Motor neuron (in vitro differentiated cells): Measurements from ENCODE around the gene PAQR7. TPM values are rescaled to one million over a fixed set of nuclear protein-coding genes. Genes with fewer than 3 reads are reported as not detected.
A peak's percentile ranks its signal among the peaks of the same experiment; 100 is the strongest.

Experiments used
- ATAC-seq, 8 experiments: fragments of 200-7000 bp; cut with Tn5 transposase; replicated peaks in 6 of 8; 2 replicates each; pipeline ENCODE4 v1.8.0; 2021; ENCODE audit warnings: mild to moderate bottlenecking in 8 of 8, moderate library complexity in 8 of 8
- H3K27ac ChIP-seq, 2 donors: fragments of 250-450 bp; sonication (Bioruptor Pico); 2 replicates each; pipeline ENCODE4 v1.9.0; 2021; ENCODE audit warnings: antibody characterized with exemption in 2 of 2, mild to moderate bottlenecking in 2 of 2, moderate library complexity in 1 of 2
- H3K4me1 ChIP-seq, 2 donors: fragments of 250-450 bp; sonication (Bioruptor Pico); replicated peaks in 1 of 2; 2 replicates each; pipeline ENCODE4 v1.6.1; 2021; ENCODE audit warnings: antibody characterized with exemption in 2 of 2, mild to moderate bottlenecking in 2 of 2, moderate library complexity in 1 of 2
- H3K4me3 ChIP-seq, 5 donors: fragments of 250-450 bp; sonication (Bioruptor Pico); 2 replicates each; pipeline ENCODE4 v1.9.0; 2021; ENCODE audit warnings: antibody characterized with exemption in 5 of 5, mild to moderate bottlenecking in 5 of 5, moderate library complexity in 4 of 5
- WGBS, 10 experiments: fragments of 450-650 bp; shearing (Covaris generic); methylation state at CpG; one replicate each; pipeline ENCODE4 v1.0.0; 2022; 5-methylcytosine and 5-hydroxymethylcytosine counted together
- in situ Hi-C, 9 experiments: fragments of 400-800 bp; cut with MboI; loops; one replicate each; pipeline ENCODE4 v1.15.0; 2021; ENCODE audit warnings: low sequenced_read_pairs in 9 of 9, low pct_unique_long_range_greater_than_20kb in 2 of 9; ENCODE audit not compliant: unreplicated experiment in 9 of 9
- total RNA-seq, 8 experiments: library from RNA; unstranded; fragments of 300-600 nt; gene quantifications; 2 replicates each; pipeline versions ENCODE4 v1.2.3 to v1.2.4, GENCODE V29; 2022

The PAQR7 gene
- total RNA-seq, 8 experiments from 2014 or later = 8.9 to 14.5 (median 12.2) TPM

DNA sequence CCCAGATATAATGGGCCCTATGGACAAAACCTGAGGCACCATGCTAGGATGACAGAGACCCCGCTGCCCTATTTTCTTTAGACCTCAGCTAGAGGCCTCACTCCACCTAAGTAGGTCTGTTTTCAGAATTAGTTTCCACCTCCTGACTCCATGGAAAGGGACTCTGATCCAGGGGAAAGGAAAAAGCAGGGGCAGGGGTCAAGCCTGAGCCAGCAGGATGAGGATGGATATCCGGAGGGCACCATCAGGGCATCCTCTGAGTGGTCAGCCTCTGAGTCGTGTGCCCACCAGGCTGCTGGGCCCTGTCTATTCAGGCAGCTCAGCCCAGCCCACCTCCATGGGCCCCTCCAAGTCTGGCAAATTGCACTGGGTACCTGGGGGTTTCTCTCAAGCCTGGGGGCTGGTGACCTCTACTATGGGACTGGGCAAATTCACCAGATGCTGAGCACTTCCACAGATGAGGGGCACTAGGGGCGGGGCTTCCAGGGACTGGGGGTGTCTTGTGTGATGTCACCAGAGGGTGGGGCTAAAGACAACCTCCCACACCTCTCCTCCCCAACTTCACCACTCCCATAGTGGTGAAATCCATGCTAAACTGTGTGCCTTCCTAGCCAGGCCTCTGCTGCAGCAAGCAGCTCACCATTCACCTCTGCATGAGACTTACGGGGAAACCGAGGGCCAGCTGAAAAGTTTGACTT, 5.5 kb downstream of the PAQR7 start:
- 51 to 84% (median 75%) methylated on average over 1 to 5 of the region's 6 CpGs; no CpG with 5 or more reads in 6 of the 10 experiments for WGBS, 10 experiments
- in situ Hi-C loops = no loop called here
- Histone ChIP-seq H3K4me3 (no peak overlapping the region), H3K27ac (no peak overlapping the region), H3K4me1 (peaks cover 7 to 29% of the 10 kb centered on the region in 2 donors)
- no peak for ATAC-seq

DNA sequence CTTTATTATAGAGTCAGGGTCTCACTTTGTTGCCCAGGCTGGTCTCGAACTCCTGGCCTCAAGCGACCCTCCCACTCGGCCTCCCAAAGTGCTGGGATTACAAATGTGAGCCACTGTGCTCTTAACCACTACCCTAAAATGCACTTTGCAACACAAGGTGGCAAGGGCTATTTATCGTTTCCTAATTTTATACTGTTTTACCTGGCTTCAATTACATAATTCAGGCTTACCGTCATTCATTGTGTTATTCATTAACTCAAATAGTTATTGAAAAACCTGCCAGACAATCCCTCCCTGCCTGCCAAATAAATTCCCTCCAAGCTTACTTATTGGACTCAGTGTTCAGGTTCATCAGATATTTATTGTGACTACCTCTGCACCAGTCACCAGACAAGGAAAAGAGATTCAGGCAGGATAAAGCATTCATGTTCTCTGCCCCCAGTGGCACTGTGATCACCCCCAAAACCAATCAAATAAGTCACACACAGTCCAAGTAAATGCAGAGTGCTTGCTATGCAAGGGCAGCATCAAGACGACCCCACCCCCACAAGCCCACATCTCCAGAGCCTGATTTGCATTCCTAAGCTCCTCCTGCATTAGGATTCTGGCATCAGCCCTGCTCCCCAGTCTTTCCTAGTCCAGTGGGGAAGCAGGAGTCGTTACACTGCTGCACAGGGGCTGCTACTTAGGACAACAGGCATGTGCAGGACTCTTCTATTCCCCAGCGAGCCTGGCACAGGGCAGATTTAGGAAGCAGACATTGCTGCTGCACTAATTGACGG, 8.1 kb downstream of the PAQR7 start:
- no peak overlapping the region for H3K27ac ChIP-seq
- in situ Hi-C loops = no loop called here
- 51 to 100% (median 76%) methylated on average over 3 to 8 of the region's 9 CpGs for whole genome bisulfite sequencing, 10 experiments
- H3K4me1 ChIP-seq = peaks cover 0 to 12% of the 10 kb centered on the region in 2 donors
- ATAC-seq = peak in 3 of 8 experiments; percentile 43 to 80 (median 70)
- no peak overlapping the region for H3K4me3 ChIP-seq

DNA sequence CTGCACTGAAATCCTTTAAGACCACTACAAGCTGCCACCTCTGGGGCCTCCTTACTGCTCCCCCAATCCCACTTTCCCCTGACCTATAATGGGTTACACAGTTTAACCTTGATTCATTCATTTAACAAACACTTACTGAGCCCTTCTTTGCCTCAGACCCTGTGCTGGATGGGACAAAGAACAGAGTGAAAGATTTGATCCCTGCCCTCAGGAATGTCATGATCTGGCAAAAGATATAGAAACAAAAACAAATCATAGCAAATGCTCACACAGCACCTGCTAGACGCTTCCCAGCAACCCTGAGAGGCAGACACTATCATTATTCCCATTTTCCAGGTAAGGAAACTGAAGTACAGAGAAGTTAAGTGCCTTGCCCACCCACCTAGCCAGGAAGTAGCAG, 9.2 kb downstream of the PAQR7 start:
- ATAC-seq = no peak
- Histone ChIP-seq H3K4me1 (peaks cover 0 to 9% of the 10 kb centered on the region in 2 donors), H3K4me3 (no peak overlapping the region), H3K27ac (no peak overlapping the region)
- in situ Hi-C loops = no loop called here
- 83 to 89% methylated on average over 1 of the region's 1 CpG; no CpG with 5 or more reads in 8 of the 10 experiments for WGBS, 10 experiments

- H3K4me3 ChIP-seq = no peak overlapping the region
- in situ Hi-C loops = no loop called here
- peaks cover 0 to 6% of the 10 kb centered on the region in 2 donors for H3K4me1 ChIP-seq
- no peak overlapping the region for H3K27ac ChIP-seq
- no peak for ATAC-seq
- WGBS, 10 experiments = 80 to 100% (median 97%) methylated on average over 1 to 3 of the region's 3 CpGs; no CpG with 5 or more reads in 4 of the 10 experiments
Measured at GRCh38 chr1:25864434-25864833, 11.1 kb downstream of the PAQR7 start.

DNA sequence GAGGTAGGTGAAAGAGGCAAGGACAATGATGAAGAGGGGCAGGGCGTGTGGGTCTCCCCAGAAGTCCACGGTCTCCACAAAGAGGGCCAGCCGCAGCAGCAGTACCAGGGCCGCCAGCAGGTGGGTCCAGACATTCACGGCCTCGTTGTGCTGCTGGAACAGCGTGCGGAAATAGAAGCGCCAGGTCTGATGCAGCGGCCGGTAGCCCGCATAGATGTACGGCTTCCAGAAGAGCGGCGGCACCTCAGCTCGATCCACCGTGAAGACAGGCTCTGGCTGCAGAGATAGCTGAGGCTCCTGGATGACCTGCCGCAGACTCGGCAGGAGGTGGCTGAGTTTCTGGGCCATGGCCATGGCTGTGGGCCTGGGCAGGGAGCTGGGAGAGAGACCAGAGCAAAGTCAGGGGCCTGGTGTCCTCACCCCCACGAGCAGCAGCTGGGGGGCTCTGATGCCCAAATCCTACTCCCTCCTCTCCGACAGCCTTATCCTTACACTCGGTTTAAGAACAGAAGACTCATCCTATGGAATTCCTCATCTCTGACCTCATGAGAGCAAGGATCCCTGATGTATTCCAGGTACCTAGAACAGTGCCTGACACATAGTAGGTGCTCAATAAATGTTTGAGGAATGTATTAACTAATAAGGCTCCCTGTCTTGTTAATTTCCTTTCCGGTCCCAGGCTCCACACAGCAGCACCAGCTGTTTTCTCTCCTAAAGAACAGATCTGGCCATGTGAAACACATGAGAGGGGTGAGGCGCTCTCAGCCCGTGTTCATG, 11.8 kb downstream of the PAQR7 start:
- no peak for ATAC-seq
- in situ Hi-C loops = no loop called here
- WGBS, 10 experiments = 85 to 100% (median 92%) methylated on average over 3 to 23 of the region's 25 CpGs; no CpG with 5 or more reads in 1 of the 10 experiments
- Histone ChIP-seq H3K4me1 (peaks cover 0 to 7% of the 10 kb centered on the region in 2 donors), H3K4me3 (no peak overlapping the region), H3K27ac (no peak overlapping the region)

DNA sequence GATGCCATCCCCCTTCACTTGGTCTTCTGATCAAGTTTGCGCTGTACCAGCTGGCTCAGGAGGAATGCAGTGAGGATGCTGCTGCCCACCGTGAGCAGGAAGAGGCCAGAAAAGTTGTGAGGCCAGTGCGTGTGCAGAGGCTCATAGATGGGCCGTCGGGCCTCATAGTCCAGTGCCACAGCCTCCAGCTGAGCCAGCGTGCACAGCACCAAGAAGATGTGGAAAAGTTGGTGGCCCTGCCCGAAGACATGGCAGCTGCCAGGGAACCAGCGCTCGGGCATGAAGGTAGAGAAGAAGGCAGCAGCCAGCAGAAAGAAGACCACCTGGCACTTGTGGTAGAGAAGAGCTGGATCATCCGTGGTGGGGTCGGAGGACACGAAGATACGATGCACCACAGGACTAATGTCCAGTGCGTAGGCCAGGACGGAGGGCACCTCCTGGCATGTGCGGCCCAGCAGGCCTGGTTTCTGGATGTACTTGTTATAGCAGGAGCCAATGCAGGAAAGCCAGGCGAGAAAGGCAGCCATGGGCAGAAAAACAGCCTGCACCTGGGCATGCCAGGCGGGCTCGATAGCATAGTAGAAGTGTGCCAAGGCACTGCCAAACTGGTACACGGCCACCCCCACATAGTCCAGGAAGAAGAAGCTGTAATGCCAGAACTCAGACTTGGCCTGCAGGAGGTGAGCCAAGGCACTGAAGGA, 12.6 kb downstream of the PAQR7 start:
- ATAC-seq = no peak
- H3K27ac ChIP-seq = no peak overlapping the region
- no peak overlapping the region for H3K4me3 ChIP-seq
- WGBS, 10 experiments = 84 to 99% (median 95%) methylated on average over 7 to 16 of the region's 20 CpGs; no CpG with 5 or more reads in 4 of the 10 experiments
- in situ Hi-C loops = no loop called here
- peaks cover 0 to 10% of the 10 kb centered on the region in 2 donors for H3K4me1 ChIP-seq

DNA sequence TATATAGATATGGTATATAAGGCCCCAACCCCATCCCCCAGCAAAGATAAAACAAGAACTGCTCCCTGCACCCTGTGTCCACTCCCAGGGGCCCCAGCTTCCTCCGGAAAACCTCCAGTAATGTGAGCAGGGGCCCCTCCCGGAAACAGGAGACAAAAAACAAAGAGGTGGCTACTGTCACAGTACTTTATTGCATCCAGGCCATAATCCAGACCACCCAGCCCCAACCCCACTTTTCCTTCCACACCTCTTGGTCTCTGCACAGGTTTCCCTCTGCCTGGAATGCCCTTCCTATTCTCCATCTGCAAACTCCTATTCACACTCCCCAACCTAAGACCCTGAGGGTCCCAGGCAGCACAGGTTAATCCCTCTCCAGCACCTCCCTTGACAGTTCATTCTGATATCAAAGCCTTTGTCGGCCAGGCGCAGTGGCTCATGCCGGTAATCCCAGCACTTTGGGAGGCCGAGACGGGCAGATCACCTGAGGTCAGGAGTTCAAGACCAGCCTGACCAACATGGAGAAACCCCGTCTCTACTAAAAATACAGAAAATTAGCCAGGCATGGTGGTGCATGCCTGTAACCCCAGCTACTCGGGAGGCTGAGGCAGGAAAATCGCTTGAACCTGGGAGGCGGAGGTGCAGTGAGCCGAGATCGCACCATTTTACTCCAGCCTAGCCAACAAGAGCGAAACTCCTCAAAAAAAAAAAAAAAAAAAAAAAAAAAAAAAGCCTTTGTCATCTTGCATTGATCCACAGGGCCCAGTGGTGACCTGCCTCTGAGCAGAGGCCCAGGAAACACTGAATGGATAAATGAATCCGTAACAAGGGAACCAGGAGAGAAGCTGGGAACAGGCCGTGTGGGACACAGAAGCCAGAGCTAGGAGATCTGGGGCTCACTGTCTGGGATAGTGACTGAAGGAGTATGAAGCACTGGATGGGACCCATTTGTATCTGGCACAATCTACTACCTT, 13.9 kb downstream of the PAQR7 start:
- no peak overlapping the region for H3K4me3 ChIP-seq
- in situ Hi-C loops = no loop called here
- ATAC-seq = no peak
- H3K4me1 ChIP-seq = peaks cover 0 to 7% of the 10 kb centered on the region in 2 donors
- WGBS, 10 experiments = 17 to 93% (median 72%) methylated on average over 1 to 15 of the region's 16 CpGs
- H3K27ac ChIP-seq = no peak overlapping the region

DNA sequence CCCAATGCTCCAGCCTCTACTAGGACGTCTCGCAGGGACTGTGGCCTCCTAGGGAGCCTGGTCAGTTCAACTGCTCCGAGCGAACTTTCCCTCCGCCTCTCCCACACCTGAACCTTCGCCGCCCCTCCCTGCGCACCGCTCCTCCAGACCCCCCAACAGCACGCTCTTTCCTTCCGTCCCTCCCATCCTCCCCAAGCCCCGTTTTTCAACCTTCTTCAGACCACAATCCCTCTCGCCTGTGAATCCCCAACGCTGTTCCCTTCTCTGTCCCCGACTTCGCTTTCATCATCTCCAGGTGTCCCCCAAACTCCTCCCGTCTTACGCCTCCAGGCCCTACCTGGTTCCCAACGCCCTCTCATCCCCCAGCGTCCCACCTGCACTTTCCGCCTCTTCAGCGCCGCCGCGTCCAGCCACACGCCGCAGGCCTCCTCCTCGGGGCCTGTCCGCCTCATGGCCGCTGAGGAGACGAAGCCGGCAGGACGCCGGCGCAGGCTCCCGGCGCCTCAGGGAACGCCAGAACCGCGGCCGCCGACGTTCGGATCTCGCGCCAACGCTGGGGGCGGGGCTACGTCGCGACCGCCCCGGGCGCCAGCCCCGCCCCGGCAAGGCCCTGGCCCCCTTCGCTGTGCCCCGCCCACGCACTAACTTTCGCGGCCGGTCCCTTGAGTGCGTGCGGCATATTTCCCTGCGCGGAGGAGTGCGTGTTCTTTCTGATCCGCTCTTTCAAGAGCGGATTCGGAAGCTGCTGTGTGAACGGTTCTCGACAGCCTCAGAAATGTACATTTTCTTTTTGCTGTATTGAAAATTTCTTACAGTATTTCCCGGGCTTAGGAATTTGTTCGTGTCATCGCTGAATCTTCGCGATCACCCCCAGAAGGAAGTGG, 16.4 kb downstream of the PAQR7 start, which contains the start of gene AUNIP:
AUNIP (minus strand) TSS at position 552 of the 884 bp plus-strand sequence; CDS start at position 452, 100 bp downstream.
- ATAC-seq = peak; percentile 81 to 95 (median 92)
- 0 to 4% (median 0%) methylated on average over 2 to 29 of the region's 77 CpGs; no CpG with 5 or more reads in 1 of the 10 experiments for WGBS, 10 experiments
- in situ Hi-C loops = no loop called here
- H3K4me3 ChIP-seq = peak within 1 kb of the TSS; percentile 34 to 50 (median 46)
- no peak within 1 kb of the TSS for H3K27ac ChIP-seq
- H3K4me1 ChIP-seq = peaks cover 0 to 7% of the 10 kb centered on the region in 2 donors

DNA sequence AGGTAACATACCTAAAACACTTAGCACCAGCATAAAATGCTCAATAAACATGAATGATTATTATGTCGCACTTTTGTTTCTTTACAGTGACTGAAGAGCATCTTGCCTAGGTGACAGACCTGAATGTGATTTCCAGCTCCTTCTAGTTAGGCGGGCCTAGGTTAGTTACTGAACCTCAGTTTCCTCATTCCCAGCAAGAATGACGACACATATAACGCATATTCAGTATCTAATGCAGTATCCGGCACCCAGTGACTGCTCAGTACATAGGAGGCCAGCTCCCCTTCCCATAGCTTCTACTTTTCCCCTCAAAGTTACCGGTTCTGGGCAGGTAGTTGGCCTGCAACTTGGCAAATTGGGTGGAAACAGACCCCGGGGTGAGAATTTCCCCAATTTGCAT, 17.0 kb downstream of the PAQR7 start:
- in situ Hi-C loops = no loop called here
- H3K4me3 ChIP-seq = peak overlapping the region in 4 of 5 donors; percentile 37 to 50 (median 46)
- no peak overlapping the region for H3K27ac ChIP-seq
- ATAC-seq = no peak
- H3K4me1 ChIP-seq = peaks cover 0 to 7% of the 10 kb centered on the region in 2 donors
- WGBS, 10 experiments = 29 to 100% (median 60%) methylated on average over 1 to 7 of the region's 7 CpGs; no CpG with 5 or more reads in 2 of the 10 experiments

DNA sequence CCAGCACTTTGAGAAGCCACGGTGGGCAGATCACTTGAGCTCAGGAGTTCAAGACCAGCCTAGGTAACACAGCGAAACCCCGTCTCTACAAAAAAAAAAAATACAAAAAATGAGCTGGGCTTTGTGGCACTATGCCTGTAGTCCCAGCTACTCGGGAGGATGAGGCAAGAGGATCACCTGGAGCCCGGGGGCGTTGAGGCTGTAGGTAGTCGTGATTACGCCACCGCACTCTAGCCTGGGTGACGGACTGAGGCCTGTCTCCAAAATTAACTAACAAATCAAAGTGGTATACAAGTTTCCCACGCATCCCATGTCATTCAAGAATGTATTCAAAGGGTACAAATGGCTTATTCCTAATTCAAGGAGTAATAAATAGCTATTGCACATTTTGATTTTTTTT, 18.7 kb downstream of the PAQR7 start:
- in situ Hi-C loops = no loop called here
- Histone ChIP-seq H3K4me1 (peaks cover 0 to 5% of the 10 kb centered on the region in 2 donors), H3K27ac (no peak overlapping the region), H3K4me3 (no peak overlapping the region)
- 79 to 100% (median 91%) methylated on average over 1 to 11 of the region's 11 CpGs; no CpG with 5 or more reads in 1 of the 10 experiments for WGBS, 10 experiments
- ATAC-seq = no peak

DNA sequence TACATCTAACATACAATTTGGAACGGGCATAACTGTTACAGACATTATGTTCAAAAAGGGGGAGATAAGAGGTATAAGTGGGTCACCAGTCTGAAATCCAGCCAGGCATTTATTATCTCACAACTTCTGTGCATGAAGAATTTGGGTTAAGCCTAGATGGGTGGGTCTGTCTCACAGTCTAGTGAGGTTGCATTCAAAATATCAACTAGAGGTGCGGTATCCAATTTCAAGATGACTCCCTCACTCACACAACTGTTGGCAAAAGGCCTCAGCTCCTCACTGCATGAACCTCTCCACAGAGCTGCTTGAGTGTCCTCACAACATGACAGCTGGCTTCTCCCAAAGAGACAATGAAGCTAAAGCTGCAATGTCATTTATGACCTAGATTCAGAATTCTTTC, 21.0 kb downstream of the PAQR7 start:
- H3K27ac ChIP-seq = no peak overlapping the region
- WGBS, 10 experiments = 69 to 95% (median 90%) methylated on average over 1 to 2 of the region's 2 CpGs; no CpG with 5 or more reads in 3 of the 10 experiments
- in situ Hi-C loops = no loop called here
- no peak overlapping the region for H3K4me3 ChIP-seq
- H3K4me1 ChIP-seq = peaks cover 0 to 5% of the 10 kb centered on the region in 2 donors
- ATAC-seq = peak in 3 of 8 experiments; percentile 8 to 22 (median 12)
